ENCODE results near the gene FOXA2. TPM values are rescaled to one million over a fixed set of nuclear protein-coding genes. Genes with fewer than 3 reads are reported as not detected.

FOXA2 gene
- total and polyA plus RNA-seq, 2 donors (not counting 1 experiment from before 2014, with no cell fraction given) = not detected

DNA sequence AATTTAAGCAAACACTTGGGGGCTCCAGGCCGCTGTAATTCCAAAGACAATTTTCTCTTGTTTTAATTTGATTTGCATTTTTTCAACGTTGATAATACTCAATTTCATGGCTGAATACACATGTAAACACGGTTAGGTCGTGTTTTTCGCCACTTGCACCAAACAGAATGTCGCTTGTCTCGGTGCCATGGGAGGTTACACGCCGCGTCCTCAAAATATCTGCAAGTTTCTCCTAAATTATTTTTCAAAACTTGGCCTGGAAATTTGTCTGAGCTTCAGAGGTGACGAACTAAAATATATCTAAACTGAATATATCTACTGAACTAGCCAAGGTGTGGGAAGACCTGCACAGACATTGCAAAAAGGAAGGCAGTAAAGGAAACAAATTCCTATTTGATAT is 15.0 kb downstream of the FOXA2 start:
- H4K20me1 ChIP-seq (ENCODE audit: control insufficient read depth, insufficient read depth, low read length, poor library complexity, severe bottlenecking) = no peaks in the 10 kb centered on the region
- no peak for DNase-seq
- no peak for ATAC-seq (ENCODE audit: low read depth)
- ChIA-PET CTCF (no interaction called here), POLR2A (no interaction called here)
- Mint-ChIP-seq H3K9me3 (ENCODE audit: insufficient read depth) (no peaks in the 10 kb centered on the region), H3K4me1 (no peaks in the 10 kb centered on the region), H3K27ac (no peak overlapping the region), H3K4me3 (no peak overlapping the region), H3K27me3 (peaks cover 75% of the 10 kb centered on the region)
- no peak overlapping the region for H3K9ac ChIP-seq (ENCODE audit: low read length)
- no peak for TF ChIP-seq EZH2 (IDR thresholded peaks at IDR 0.05; ENCODE audit: borderline replicate concordance, insufficient read depth, low read depth, low read length, poor library complexity, severe bottlenecking)
- TF ChIP-seq, protein P1, sequence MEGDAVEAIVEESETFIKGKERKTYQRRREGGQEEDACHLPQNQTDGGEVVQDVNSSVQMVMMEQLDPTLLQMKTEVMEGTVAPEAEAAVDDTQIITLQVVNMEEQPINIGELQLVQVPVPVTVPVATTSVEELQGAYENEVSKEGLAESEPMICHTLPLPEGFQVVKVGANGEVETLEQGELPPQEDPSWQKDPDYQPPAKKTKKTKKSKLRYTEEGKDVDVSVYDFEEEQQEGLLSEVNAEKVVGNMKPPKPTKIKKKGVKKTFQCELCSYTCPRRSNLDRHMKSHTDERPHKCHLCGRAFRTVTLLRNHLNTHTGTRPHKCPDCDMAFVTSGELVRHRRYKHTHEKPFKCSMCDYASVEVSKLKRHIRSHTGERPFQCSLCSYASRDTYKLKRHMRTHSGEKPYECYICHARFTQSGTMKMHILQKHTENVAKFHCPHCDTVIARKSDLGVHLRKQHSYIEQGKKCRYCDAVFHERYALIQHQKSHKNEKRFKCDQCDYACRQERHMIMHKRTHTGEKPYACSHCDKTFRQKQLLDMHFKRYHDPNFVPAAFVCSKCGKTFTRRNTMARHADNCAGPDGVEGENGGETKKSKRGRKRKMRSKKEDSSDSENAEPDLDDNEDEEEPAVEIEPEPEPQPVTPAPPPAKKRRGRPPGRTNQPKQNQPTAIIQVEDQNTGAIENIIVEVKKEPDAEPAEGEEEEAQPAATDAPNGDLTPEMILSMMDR (IDR thresholded peaks at IDR 0.05) = no peak
- no peaks in the 10 kb centered on the region for H3K36me3 ChIP-seq (replicated peaks in 1 of 2; ENCODE audit: control extremely low read depth in 1 of 2, control insufficient read depth in 1 of 2, extremely low read depth in 1 of 2, insufficient read depth in 2 of 2, low read length in 1 of 2)
- no peaks in the 10 kb centered on the region for H3K79me2 ChIP-seq (ENCODE audit: control insufficient read depth, insufficient read depth, low read length)
- peaks cover 0 to 52% (median 48%) of the 10 kb centered on the region in 4 experiments for H3K27me3 ChIP-seq (replicated peaks in 1 of 4; ENCODE audit: control extremely low read depth in 1 of 4, control insufficient read depth in 3 of 4, insufficient read depth in 4 of 4, low read length in 3 of 4)
- intact Hi-C loops (cut with micrococcal nuclease) = no loop called here
- H3K4me2 ChIP-seq (replicated peaks; ENCODE audit: low read depth, low read length, poor library complexity, severe bottlenecking) = no peak overlapping the region
- WGBS (ENCODE audit: insufficient coverage) = 28% methylated on average over 8 of the region's 11 CpGs
- H3K9me3 ChIP-seq (ENCODE audit: control extremely low read depth in 1 of 3, control insufficient read depth in 2 of 3, insufficient read depth in 1 of 3, low read length in 2 of 3) = peaks cover 0 to 19% (median 0%) of the 10 kb centered on the region in 3 donors
- peaks cover 0 to 2% of the 10 kb centered on the region in 2 donors for H3K4me1 ChIP-seq (ENCODE audit: control insufficient read depth in 2 of 2, insufficient read depth in 2 of 2, low read length in 2 of 2)
- H2AFZ ChIP-seq (ENCODE audit: insufficient read depth, low read depth, low read length, poor library complexity, severe bottlenecking) = no peak overlapping the region
- H3K4me3 ChIP-seq (ENCODE audit: control extremely low read depth in 1 of 5, extremely low read depth in 1 of 5, insufficient read depth in 1 of 5, low read depth in 2 of 5, low read length in 4 of 5) = no peak overlapping the region
- H3K27ac ChIP-seq (ENCODE audit: low read length in 2 of 2) = no peak overlapping the region

- no peak for TF ChIP-seq EZH2 (IDR thresholded peaks at IDR 0.05; ENCODE audit: borderline replicate concordance, insufficient read depth, low read depth, low read length, poor library complexity, severe bottlenecking)
- TF ChIP-seq, protein P1 (IDR thresholded peaks at IDR 0.05) = no peak
- 7% methylated on average over 20 of the region's 31 CpGs for WGBS (ENCODE audit: insufficient coverage)
- no peak overlapping the region for H3K4me3 ChIP-seq (ENCODE audit: control extremely low read depth in 1 of 5, extremely low read depth in 1 of 5, insufficient read depth in 1 of 5, low read depth in 2 of 5, low read length in 4 of 5)
- intact Hi-C loops (cut with micrococcal nuclease) = no loop called here
- no peak for ATAC-seq (ENCODE audit: low read depth)
- peaks cover 0 to 2% of the 10 kb centered on the region in 2 donors for H3K4me1 ChIP-seq (ENCODE audit: control insufficient read depth in 2 of 2, insufficient read depth in 2 of 2, low read length in 2 of 2)
- Mint-ChIP-seq H3K27ac (no peak overlapping the region), H3K9me3 (ENCODE audit: insufficient read depth) (no peaks in the 10 kb centered on the region), H3K4me1 (no peaks in the 10 kb centered on the region), H3K27me3 (peaks cover 77% of the 10 kb centered on the region), H3K4me3 (no peak overlapping the region)
- H3K27me3 ChIP-seq (replicated peaks in 1 of 4; ENCODE audit: control extremely low read depth in 1 of 4, control insufficient read depth in 3 of 4, insufficient read depth in 4 of 4, low read length in 3 of 4) = peaks cover 0 to 55% (median 49%) of the 10 kb centered on the region in 4 experiments
- H3K36me3 ChIP-seq (replicated peaks in 1 of 2; ENCODE audit: control extremely low read depth in 1 of 2, control insufficient read depth in 1 of 2, extremely low read depth in 1 of 2, insufficient read depth in 2 of 2, low read length in 1 of 2) = no peaks in the 10 kb centered on the region
- peaks cover 0 to 19% (median 0%) of the 10 kb centered on the region in 3 donors for H3K9me3 ChIP-seq (ENCODE audit: control extremely low read depth in 1 of 3, control insufficient read depth in 2 of 3, insufficient read depth in 1 of 3, low read length in 2 of 3)
- POLR2A ChIA-PET = no interaction called here
- CTCF ChIA-PET = no interaction called here
- H2AFZ ChIP-seq (ENCODE audit: insufficient read depth, low read depth, low read length, poor library complexity, severe bottlenecking) = no peak overlapping the region
- no peak overlapping the region for H3K27ac ChIP-seq (ENCODE audit: low read length in 2 of 2)
- no peak for DNase-seq
- H3K79me2 ChIP-seq (ENCODE audit: control insufficient read depth, insufficient read depth, low read length) = no peaks in the 10 kb centered on the region
- H3K9ac ChIP-seq (ENCODE audit: low read length) = no peak overlapping the region
- no peak overlapping the region for H3K4me2 ChIP-seq (replicated peaks; ENCODE audit: low read depth, low read length, poor library complexity, severe bottlenecking)
- H4K20me1 ChIP-seq (ENCODE audit: control insufficient read depth, insufficient read depth, low read length, poor library complexity, severe bottlenecking) = no peaks in the 10 kb centered on the region
These were observed 15.5 kb downstream of the FOXA2 start for GRCh38 chr20:22568872-22569344.
